CD4-positive, alpha-beta T cell treated with Interleukin-6 at 100 ng/mL for 8 hours (primary cell): ENCODE results near the gene LPCAT4.

ENCODE experiments used
- DNase-seq: peaks from one replicate; pipeline ENCODE4 v3.0.0-alpha.2; 2020; ENCODE audit warnings: mixed read lengths, low spot score

Gene LPCAT4

GRCh38 chr15:34336991-34337556 lies 29.9 kb downstream of the LPCAT4 start:
- DNase-seq = peak; percentile 31

DNA sequence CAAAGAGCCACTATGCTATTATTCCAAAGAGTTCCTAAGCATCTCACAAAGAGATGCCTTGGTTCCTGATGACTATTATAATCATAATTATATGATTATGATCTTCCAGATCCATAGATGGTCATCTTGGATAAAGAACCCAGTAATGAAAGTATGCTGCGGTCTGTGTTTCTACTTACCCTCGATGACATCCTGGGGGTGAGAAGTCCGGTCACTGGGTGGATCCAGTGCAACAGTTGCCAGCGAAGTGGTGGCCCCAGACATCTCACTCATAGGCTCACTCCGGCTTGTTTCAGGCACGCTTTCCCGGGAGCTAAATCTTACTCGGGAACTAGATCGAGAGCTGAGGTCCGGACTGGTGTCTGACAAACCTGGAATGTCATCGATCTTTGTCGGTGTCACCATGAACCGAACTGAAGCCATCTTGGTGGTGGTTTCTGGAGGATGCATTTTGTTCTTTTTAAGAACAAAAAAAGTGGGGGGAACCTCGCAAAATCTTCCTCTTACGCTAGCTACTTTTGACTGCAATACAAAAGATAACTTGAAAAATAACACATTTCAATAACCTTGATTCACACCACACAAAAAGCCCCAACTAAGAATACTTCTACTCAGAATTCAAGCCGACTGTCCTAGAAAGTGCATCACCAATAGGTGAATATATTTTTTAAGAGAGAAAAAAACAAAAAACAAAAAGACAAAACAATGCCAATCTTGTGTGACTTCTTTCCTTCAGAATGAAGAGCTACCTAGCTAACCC lies 30.6 kb downstream of the LPCAT4 start:
- no peak for DNase-seq

DNA sequence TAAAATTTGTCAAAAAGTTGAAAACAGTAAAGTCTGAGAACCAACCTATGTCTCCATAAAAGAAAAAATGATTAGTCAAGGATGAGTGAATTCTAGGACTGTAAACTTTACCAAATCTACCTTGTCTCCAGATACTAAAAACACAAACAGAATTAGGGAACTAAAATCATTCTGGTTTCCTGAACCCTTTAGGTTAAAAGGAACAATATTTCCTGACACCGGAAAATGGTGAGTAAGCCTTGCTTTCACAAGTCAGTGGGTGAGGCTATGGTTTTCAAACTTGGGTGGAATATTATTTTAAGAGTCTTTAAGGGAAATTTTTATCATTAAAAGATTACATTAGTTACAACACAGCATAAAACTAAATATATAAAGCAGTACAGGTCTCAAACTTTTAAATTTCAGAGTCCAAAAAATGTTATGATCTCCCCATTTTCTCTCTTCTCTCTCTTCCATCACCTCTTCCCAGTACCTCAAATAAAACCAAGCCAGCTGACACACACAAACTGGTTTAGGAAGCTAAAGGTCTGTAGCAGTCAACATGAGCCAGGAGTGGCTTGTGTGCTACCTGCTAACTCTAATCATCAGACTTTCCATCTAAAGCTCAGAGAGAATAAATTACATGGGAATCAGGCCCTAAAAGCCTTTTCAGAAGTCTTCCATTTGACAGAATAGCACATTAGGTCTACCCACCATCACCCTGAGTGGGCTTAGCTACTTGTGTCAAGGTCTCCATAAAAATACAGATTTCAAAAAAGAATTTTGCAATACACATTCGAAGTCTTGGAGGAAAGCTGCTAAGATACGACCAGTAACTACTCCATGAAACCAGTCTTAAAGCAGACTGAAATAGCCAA lies 31.6 kb downstream of the LPCAT4 start:
- DNase-seq = peak; percentile 33

- no peak for DNase-seq
Observed at GRCh38 chr15:34334672-34335071, 32.3 kb downstream of the LPCAT4 start.

DNA sequence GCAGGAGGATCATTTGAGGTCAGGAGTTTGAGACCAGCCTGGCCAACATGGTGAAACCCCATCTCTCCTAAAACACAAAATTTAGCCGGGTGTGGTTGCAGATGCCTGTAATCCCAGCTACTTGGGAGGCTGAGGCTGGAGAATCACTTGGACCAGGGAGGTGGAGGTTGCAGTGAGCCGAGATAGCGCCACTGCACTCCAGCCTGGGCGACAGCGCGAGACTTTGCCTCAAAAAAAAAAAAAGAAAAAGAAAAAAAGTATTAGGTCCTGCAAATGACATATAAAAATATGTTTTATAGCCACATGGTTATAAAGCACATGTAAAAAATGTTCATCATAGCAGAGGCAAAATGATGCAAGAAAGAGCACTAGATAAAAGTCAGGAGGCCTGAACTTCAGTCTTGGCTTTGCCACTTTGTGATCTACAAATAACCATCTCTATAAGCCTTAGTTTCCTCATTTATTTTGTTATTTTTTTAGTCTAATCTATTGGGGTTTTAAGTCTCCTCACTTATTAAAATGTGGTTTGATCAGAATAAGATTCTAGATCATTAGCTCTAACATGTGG lies 34.4 kb downstream of the LPCAT4 start:
- no peak for DNase-seq

DNA sequence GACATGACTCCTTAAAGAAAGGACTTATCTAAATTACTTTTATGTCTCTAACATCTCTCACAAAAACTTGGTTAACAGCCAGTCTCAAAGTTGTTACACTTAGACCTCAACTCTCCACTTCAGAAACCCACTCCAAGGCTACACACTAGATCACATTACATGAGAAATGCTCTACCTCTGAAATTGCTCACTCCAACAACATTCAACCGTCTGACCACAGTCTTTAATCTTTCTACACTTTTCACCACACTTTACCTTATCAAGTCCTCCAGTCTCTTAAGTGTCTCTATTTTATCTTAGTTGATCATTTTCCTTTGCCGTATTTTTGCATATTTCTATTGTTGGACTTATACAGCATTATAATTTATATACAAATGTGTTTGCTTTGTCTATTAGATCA lies 35.2 kb downstream of the LPCAT4 start:
- peak; percentile 33 for DNase-seq

GRCh38 chr15:34330279-34330678 lies 36.7 kb downstream of the LPCAT4 start:
- no peak for DNase-seq

DNA sequence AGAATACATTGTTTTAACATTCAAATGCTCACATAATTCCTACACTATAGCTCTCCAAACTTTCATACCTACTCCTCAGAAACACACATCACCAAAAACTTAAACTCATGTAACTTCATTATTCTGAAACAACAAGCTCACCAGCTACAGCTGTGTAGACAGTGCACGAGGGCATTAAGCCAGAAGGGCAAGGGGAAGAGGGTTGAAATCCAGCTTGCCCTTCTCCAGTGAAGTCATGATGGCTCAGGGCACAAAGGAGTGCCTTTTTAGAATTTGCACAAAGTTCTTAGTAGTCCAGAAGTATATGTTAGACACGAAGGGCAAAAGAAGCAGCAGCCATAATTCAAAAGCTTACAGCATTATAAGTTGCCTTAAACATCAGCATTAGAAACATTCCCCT lies 38.0 kb downstream of the LPCAT4 start:
- DNase-seq = no peak

DNA sequence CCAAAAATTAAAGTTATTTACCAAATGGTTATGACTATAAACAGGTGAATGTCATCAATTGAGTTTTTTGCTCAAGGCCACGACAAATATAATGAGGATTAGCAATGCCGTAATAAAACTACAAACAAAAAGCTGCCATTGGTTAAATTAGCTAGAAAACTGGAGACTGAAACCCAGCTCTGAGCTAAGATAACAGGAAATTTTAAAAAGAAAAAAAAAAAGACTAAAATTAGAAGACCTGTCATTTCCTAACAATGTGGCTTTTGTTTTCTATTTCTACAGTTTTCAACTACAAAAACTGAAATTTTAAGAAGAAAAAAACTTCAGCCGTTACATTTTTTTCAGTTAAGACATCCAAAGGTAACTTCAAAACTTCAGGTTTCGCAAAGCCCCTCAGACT lies 39.1 kb downstream of the LPCAT4 start:
- no peak for DNase-seq

DNA sequence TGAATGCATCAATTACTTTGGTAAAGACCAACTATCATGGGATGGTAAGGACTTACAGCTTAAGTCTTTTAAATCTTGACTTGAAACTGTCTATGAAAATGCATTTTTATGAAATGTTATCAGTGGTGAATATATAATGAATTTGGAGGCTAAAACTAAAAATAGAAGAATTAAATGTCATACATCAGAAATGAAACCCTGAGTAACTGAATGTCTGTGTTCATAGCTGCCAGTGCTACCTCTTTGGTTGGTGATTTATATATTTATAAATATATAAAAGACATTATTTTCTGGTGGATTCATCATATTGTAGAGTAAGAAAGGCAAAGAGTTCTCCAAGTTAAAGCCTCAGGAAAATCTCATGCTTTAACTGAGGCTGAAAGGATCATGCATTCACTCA lies 41.6 kb downstream of the LPCAT4 start:
- no peak for DNase-seq

GRCh38 chr15:34324933-34325332 lies 42.1 kb downstream of the LPCAT4 start:
- no peak for DNase-seq

- DNase-seq = no peak
Observed at GRCh38 chr15:34323217-34323616, 43.8 kb downstream of the LPCAT4 start.

- peak; percentile 29 for DNase-seq
Observed at GRCh38 chr15:34318277-34319079, 48.5 kb downstream of the LPCAT4 start.

DNA sequence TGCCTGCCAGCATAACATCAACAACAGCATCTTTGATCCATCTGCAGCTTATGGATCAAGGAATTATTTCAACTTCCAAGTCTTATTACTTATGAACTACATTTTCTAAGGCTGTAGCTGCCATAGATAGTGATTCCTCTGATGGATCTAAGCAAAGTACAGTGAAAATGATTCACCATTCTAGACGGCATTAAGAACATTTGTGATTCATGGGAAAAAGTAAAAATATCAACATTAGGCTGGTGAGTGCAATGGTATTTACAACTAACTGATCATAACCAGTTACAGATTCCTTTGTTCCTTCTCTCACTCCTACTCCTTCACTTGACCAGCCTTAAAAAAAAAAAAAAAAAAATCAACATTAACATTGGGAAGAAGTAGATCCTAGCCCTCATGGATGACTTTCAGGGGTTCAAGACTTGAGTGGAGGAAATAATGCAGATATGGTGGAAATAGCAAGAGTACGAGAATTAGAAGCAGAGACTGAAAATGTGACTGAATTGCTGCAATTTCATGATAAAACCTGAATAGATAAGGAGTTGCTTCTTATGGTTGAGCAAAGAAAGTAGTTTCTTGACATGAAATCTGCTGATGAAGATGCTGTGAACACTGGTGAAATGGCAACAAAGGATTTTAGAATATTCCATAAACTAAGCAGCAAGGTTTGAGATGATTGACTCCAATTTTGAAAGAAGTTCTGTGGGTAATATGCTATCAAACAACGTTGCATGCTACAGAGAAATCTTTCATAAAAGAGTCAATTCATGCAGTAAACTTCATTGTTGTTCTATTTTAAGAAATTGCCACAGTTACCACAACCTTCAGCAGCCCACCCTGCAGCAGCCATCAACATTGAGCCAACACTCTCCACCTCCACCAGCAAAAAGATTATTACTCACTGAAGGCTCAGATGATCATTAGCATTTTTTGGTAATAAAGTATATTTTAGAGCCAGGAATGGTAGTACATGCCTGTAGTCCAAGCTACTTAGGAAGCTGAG lies 52.2 kb downstream of the LPCAT4 start:
- DNase-seq = no peak

DNA sequence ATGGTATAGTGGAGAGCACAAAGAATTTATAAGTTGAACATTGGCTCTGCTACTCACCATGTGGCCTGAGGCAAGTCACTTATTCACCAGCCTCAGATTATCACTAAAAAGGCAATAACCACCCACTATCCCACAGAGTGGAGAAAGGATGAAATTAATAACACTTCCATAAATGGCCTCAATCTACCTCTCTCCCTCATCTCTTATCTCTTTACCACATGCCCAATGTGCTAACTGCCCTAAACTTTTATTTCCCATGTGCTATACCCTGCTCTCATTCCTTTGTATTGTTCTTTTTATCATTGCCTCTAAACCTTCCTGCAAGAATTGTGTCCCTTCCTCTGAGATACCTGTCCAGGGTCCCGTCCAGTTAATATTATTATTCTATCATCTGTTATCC lies 55.4 kb downstream of the LPCAT4 start:
- DNase-seq = no peak
